Dendritic cell treated with granulocyte-macrophage colony-stimulating factor and Interleukin-4, amounts not matched to agents 40 ng/mL and 50 ng/mL, for 4 days (primary cell): Measurements from ENCODE around the gene ENTHD1.

Experiments used
- H3K27ac Mint-ChIP-seq: one replicate; pipeline ENCODE4 v1.8.0; 2022; ENCODE audit warnings: mild to moderate bottlenecking, mixed read lengths
- H3K27me3 Mint-ChIP-seq: one replicate; pipeline ENCODE4 v1.8.0; 2022; ENCODE audit warnings: mild to moderate bottlenecking, mixed read lengths
- H3K36me3 Mint-ChIP-seq: one replicate; pipeline ENCODE4 v1.8.0; 2022; ENCODE audit warnings: low read depth, mixed read lengths
- H3K4me1 Mint-ChIP-seq: one replicate; pipeline ENCODE4 v1.8.0; 2022; ENCODE audit warnings: low read depth, mixed read lengths
- H3K4me3 Mint-ChIP-seq: one replicate; pipeline ENCODE4 v1.8.0; 2022; ENCODE audit warnings: mild to moderate bottlenecking, moderate library complexity, mixed read lengths
- H3K9me3 Mint-ChIP-seq: one replicate; pipeline ENCODE4 v1.8.0; 2022; ENCODE audit warnings: mixed read lengths
- intact Hi-C: fragments of 100-400 bp; cut with micrococcal nuclease; formaldehyde crosslinking; loops from one replicate; pipeline ENCODE4 v1.15.0; 2022

ENTHD1 gene

GRCh38 chr22:39932918-39933649 lies 39.5 kb upstream of the ENTHD1 start:
- H3K4me1 Mint-ChIP-seq = peaks cover 16% of the 10 kb centered on the region
- H3K27ac Mint-ChIP-seq = no peak overlapping the region
- no peaks in the 10 kb centered on the region for H3K36me3 Mint-ChIP-seq
- intact Hi-C loops = no loop called here
- H3K4me3 Mint-ChIP-seq = no peak overlapping the region
- H3K9me3 Mint-ChIP-seq = no peaks in the 10 kb centered on the region
- H3K27me3 Mint-ChIP-seq = peaks cover 54% of the 10 kb centered on the region

GRCh38 chr22:39932166-39932565 lies 38.6 kb upstream of the ENTHD1 start:
- H3K27ac Mint-ChIP-seq = no peak overlapping the region
- intact Hi-C loops = no loop called here
- H3K27me3 Mint-ChIP-seq = peaks cover 54% of the 10 kb centered on the region
- no peaks in the 10 kb centered on the region for H3K36me3 Mint-ChIP-seq
- H3K9me3 Mint-ChIP-seq = no peaks in the 10 kb centered on the region
- H3K4me3 Mint-ChIP-seq = no peak overlapping the region
- peaks cover 23% of the 10 kb centered on the region for H3K4me1 Mint-ChIP-seq

DNA sequence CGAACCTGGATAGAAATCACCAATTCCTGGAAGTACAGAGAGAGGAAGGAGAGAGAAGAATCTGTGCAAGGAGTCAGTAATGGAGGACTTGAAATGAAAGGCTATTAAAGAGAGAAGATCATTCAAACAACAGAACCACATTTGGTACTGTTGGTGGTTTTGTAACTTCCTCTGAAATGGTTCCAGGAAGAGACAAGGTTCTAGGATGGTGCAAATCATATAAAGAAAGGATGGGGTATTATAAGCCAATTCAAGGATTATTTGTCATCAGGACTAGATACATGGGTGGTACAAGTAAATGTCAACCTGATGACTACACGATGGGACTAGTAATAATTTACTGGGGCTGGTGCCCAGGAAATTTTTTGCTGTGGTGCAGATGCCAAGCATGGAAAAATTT lies 37.7 kb upstream of the ENTHD1 start:
- H3K27me3 Mint-ChIP-seq = peaks cover 48% of the 10 kb centered on the region
- no peaks in the 10 kb centered on the region for H3K9me3 Mint-ChIP-seq
- H3K36me3 Mint-ChIP-seq = no peaks in the 10 kb centered on the region
- H3K4me3 Mint-ChIP-seq = no peak overlapping the region
- no peak overlapping the region for H3K27ac Mint-ChIP-seq
- peaks cover 22% of the 10 kb centered on the region for H3K4me1 Mint-ChIP-seq
- intact Hi-C loops = no loop called here

DNA sequence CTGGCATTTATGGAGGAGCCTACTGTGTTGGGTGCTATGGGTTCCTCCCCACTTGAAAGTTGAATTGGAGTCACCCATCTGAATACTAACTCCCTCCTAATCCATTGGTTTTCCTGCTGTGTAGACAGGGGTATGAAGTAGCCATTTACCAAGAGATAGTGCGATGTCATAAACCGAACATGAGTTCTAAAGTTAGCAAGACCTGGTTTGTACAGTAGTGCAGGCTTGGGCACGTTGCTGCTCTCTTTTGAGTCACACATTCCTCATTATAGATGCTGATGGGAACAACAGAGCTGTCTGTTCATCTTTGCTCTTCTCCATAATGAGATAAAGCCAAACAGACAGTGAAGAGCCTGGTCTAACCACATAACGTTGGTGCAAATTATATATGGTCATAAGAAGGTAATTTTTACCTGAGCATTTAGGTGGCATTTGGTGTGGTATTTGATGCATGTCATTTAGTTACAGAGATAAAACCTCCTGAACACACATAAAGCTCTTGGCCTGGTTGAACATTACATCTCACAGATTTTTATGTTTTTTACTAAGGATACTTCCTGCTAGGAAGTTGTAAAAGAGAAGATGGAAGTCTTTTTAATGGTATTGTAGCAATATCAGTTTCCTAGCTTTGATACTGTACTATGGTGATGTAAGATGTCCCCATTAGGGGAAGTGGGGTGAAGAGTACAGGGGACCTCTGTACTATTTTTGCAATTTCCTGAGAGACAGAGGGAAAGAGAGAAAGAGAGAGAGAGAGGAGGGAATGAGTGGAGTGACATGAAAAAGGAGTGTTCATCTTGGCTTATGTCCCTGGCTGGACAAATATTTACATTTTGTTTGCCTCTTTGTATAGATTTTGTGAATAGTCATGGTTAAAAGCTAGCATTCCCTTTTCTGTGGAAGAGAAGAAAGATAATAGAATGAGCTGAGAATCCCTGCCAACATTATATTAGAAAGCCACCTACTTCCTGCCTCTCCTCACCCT lies 35.3 kb upstream of the ENTHD1 start:
- Mint-ChIP-seq H3K36me3 (no peaks in the 10 kb centered on the region), H3K27ac (no peak overlapping the region), H3K4me3 (no peak overlapping the region), H3K4me1 (peaks cover 23% of the 10 kb centered on the region), H3K9me3 (no peaks in the 10 kb centered on the region), H3K27me3 (peaks cover 39% of the 10 kb centered on the region)
- intact Hi-C loops = no loop called here

- no peak overlapping the region for H3K27ac Mint-ChIP-seq
- H3K27me3 Mint-ChIP-seq = peaks cover 28% of the 10 kb centered on the region
- H3K4me3 Mint-ChIP-seq = no peak overlapping the region
- intact Hi-C loops = no loop called here
- peaks cover 23% of the 10 kb centered on the region for H3K4me1 Mint-ChIP-seq
- H3K36me3 Mint-ChIP-seq = no peaks in the 10 kb centered on the region
- no peaks in the 10 kb centered on the region for H3K9me3 Mint-ChIP-seq
Observed at GRCh38 chr22:39927544-39927943, 34.0 kb upstream of the ENTHD1 start.

- H3K27me3 Mint-ChIP-seq = peaks cover 35% of the 10 kb centered on the region
- no peak overlapping the region for H3K27ac Mint-ChIP-seq
- peaks cover 23% of the 10 kb centered on the region for H3K4me1 Mint-ChIP-seq
- H3K4me3 Mint-ChIP-seq = no peak overlapping the region
- intact Hi-C loops = no loop called here
- no peaks in the 10 kb centered on the region for H3K9me3 Mint-ChIP-seq
- H3K36me3 Mint-ChIP-seq = no peaks in the 10 kb centered on the region
Observed at GRCh38 chr22:39926753-39927152, 33.2 kb upstream of the ENTHD1 start.

DNA sequence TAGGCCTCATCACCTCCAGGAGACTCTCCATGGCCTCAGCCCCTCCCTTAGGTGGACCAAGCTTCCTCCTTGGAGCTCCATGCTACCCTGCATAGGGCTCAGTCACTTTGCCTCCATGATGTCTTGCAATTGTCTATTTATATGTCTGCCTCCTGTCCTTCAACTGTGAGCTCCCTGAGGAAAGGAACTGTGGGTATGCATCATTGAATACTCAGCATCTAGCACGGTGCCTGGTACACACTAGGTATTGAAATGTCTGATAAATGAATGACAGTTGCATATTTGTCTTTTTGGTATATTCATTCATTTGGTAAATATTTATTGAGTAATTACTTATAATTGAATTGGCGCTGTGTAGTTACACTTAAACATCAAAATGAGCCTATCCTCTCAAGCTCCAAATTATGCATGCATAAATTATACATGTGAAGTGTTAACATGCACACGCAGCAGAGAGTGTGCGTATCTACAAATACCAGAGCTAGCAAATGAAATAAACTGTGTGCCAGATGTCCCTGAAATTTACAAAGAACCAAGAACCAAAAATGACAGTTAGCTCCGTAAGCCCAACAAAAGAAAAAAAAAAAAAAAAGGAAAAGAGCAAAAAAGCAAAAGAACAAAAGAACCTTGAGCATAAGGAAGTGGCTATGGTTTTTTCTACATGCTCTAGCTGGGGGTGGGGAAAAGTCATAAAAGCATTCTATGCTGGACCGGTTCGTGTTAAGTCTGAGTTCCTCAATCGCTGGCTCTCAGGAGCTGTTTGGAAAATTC lies 32.5 kb upstream of the ENTHD1 start:
- Mint-ChIP-seq H3K27ac (no peak overlapping the region), H3K9me3 (no peaks in the 10 kb centered on the region), H3K4me1 (peaks cover 23% of the 10 kb centered on the region), H3K27me3 (peaks cover 36% of the 10 kb centered on the region), H3K4me3 (no peak overlapping the region), H3K36me3 (no peaks in the 10 kb centered on the region)
- intact Hi-C loops = no loop called here

GRCh38 chr22:39925273-39925672 lies 31.7 kb upstream of the ENTHD1 start:
- no peaks in the 10 kb centered on the region for H3K9me3 Mint-ChIP-seq
- peaks cover 40% of the 10 kb centered on the region for H3K27me3 Mint-ChIP-seq
- peaks cover 23% of the 10 kb centered on the region for H3K4me1 Mint-ChIP-seq
- H3K4me3 Mint-ChIP-seq = no peak overlapping the region
- H3K36me3 Mint-ChIP-seq = no peaks in the 10 kb centered on the region
- no peak overlapping the region for H3K27ac Mint-ChIP-seq
- intact Hi-C loops = no loop called here

DNA sequence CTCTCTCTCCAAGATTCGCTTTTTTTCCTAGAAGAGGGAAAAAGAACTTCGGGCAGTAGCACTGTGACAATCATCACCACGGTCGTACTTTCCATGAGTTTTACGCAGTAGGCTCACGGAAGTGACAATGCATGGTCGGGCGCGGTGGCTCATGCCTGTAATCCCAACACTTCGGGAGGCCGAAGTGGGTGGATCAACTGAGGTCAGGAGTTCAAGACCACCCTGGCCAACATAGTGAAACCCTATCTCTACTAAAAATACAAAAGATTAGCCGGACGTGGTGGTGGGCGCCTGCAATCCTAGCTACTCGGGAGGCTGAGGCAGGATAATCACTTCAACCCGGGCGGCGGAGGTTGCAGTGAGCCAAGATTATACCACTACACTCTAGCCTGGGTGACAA lies 30.7 kb upstream of the ENTHD1 start:
- H3K4me3 Mint-ChIP-seq = no peak overlapping the region
- no peaks in the 10 kb centered on the region for H3K36me3 Mint-ChIP-seq
- intact Hi-C loops = no loop called here
- H3K4me1 Mint-ChIP-seq = peaks cover 23% of the 10 kb centered on the region
- H3K27me3 Mint-ChIP-seq = peaks cover 45% of the 10 kb centered on the region
- H3K27ac Mint-ChIP-seq = no peak overlapping the region
- H3K9me3 Mint-ChIP-seq = no peaks in the 10 kb centered on the region

DNA sequence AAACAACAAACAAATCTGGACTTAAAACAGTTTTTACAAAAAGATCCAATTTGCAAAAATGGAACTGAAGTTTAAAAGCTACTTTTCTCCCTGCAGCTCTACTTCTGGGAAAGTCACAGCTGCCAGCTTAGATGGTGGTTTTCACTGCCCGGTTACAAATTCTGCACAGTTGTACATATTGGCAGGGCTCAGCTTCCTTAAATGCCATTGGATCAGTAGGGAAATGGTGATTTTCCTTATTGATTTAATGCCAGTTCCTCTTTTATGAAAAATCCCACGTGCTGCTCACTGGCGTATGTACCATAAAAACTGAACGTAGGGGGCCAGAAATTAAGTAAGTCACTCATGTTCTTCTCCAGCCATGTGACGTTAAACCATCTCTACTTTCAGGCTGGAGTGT lies 30.1 kb upstream of the ENTHD1 start:
- H3K4me3 Mint-ChIP-seq = no peak overlapping the region
- peaks cover 45% of the 10 kb centered on the region for H3K27me3 Mint-ChIP-seq
- H3K4me1 Mint-ChIP-seq = peaks cover 23% of the 10 kb centered on the region
- H3K27ac Mint-ChIP-seq = no peak overlapping the region
- H3K9me3 Mint-ChIP-seq = no peaks in the 10 kb centered on the region
- no peaks in the 10 kb centered on the region for H3K36me3 Mint-ChIP-seq
- intact Hi-C loops = no loop called here

DNA sequence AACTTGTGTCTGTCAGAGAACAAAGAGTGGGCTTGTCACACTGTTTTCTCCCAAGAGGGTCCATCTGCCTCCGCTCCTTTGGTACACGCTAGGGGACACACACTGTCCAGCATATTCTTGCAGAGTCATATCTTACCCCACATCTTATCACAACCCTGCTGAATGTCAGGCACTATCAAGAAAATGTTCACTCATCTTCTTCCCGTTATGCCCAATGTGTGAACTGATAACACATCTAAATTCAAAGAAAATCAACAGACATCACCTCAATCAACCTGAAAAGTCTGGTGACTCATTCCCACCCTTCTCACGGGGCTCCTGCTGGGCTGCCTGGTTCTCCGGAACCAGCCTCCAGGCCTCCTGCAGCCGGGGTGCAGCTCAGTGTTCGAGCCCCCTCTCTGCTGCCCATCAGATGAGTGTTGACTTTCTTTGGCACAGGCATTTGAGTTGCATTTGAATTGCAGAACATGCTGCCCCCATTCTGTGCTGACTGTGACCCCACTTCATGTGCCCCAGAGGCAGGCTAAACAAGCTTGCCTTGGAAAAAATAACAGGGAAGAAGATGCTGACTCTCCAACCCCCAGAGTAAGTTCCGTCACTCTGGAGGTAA lies 26.7 kb upstream of the ENTHD1 start:
- Mint-ChIP-seq H3K4me1 (peaks cover 3% of the 10 kb centered on the region), H3K9me3 (no peaks in the 10 kb centered on the region), H3K27me3 (peaks cover 38% of the 10 kb centered on the region), H3K4me3 (no peak overlapping the region), H3K36me3 (no peaks in the 10 kb centered on the region), H3K27ac (no peak overlapping the region)
- intact Hi-C loops = no loop called here

DNA sequence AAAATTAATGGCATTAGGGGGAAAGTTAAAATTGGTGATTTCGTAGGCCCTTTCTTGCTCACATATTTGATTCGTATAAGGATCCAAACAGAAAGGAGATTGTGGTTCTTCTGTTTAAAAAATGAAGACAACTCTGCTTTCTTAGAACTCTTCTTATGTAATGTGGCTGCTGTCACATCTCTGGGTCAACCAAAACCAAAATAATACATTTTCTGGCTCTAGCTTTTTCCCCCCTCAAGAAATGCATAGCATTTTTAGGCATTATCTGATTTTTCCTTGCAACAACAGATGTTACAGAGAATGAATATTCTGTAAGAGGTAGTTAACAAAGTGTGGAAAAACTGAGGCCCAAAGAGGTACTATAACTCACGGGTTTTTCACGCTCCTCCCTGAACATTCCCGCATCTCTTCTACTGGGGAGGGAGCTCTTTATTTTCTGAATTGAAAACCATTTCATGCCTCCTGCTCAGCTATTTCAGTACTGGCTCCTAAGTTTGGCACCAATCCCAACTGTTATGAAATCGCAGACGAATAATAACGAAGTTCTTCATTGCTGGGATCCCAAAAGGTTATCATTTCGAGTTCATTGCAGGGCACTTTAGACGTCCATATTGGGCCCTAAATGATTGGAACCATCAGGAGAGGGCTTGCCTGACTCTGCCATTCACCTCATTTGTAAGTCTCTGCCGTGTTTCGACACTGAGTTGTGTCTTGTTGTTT lies 24.4 kb upstream of the ENTHD1 start:
- Mint-ChIP-seq H3K4me3 (no peak overlapping the region), H3K9me3 (no peaks in the 10 kb centered on the region), H3K4me1 (peaks cover 6% of the 10 kb centered on the region), H3K36me3 (no peaks in the 10 kb centered on the region), H3K27ac (no peak overlapping the region), H3K27me3 (peaks cover 43% of the 10 kb centered on the region)
- intact Hi-C loops = no loop called here

- peaks cover 6% of the 10 kb centered on the region for H3K4me1 Mint-ChIP-seq
- intact Hi-C loops = no loop called here
- no peaks in the 10 kb centered on the region for H3K9me3 Mint-ChIP-seq
- no peaks in the 10 kb centered on the region for H3K36me3 Mint-ChIP-seq
- H3K27ac Mint-ChIP-seq = no peak overlapping the region
- peaks cover 44% of the 10 kb centered on the region for H3K27me3 Mint-ChIP-seq
- H3K4me3 Mint-ChIP-seq = no peak overlapping the region
Observed at GRCh38 chr22:39917197-39917643, 23.7 kb upstream of the ENTHD1 start.
